Karpas-422 (cell line): ENCODE measurements around the gene TWIST2. TPM values are rescaled to one million over a fixed set of nuclear protein-coding genes. Genes with fewer than 3 reads are reported as not detected.

Experiments
- DNase-seq: peaks from one replicate; pipeline ENCODE4 v3.0.0-alpha.2; 2015
- H2AFZ ChIP-seq: fragments of 200-600 bp; sonication (generic); 2 replicates; pipeline ENCODE4 v1.6.1; 2014; ENCODE audit warnings: antibody characterized with exemption, low read length, mixed read lengths
- H3K27ac ChIP-seq: fragments of 200-600 bp; sonication (generic); 2 replicates; pipeline ENCODE4 v1.5.1; 2014; ENCODE audit warnings: mild to moderate bottlenecking, low read length, moderate library complexity
- H3K27me3 ChIP-seq: fragments of 200-600 bp; sonication (generic); 2 replicates; pipeline ENCODE4 v1.6.1; 2014; ENCODE audit warnings: low read length, mixed read lengths
- H3K36me3 ChIP-seq: fragments of 200-600 bp; sonication (generic); 2 replicates; pipeline ENCODE4 v1.6.1; 2014; ENCODE audit warnings: low read length, mixed read lengths; ENCODE audit not compliant: insufficient read depth
- H3K4me1 ChIP-seq: fragments of 200-600 bp; sonication (generic); 2 replicates; pipeline ENCODE4 v1.6.1; 2014; ENCODE audit warnings: mild to moderate bottlenecking, low read length, mixed read lengths
- H3K4me2 ChIP-seq: fragments of 200-600 bp; sonication (generic); 2 replicates; pipeline ENCODE4 v1.6.1; 2014; ENCODE audit warnings: low read length, low read depth, mild to moderate bottlenecking; ENCODE audit not compliant: poor library complexity, severe bottlenecking
- H3K4me3 ChIP-seq: fragments of 200-600 bp; sonication (generic); 2 replicates; pipeline ENCODE4 v1.5.1; 2014; ENCODE audit warnings: mild to moderate bottlenecking, antibody characterized with exemption, low read length, mixed read lengths
- H3K79me2 ChIP-seq: fragments of 200-600 bp; sonication (generic); 2 replicates; pipeline ENCODE4 v1.6.1; 2014; ENCODE audit warnings: mild to moderate bottlenecking, low read length, mixed read lengths
- H3K9ac ChIP-seq: fragments of 200-600 bp; sonication (generic); 2 replicates; pipeline ENCODE4 v1.6.0; 2014; ENCODE audit warnings: low read length
- H3K9me2 ChIP-seq: fragments of 200-600 bp; sonication (generic), shearing (Covaris generic); replicated peaks from 2 replicates; pipeline ENCODE4 v1.6.0; 2014; ENCODE audit warnings: mild to moderate bottlenecking, low read length, moderate library complexity; ENCODE audit not compliant: insufficient read depth
- H3K9me3 ChIP-seq: fragments of 300-700, 200-600 bp; sonication (generic); 2 replicates; pipeline ENCODE4 v1.6.1; 2014; ENCODE audit warnings: low read length, mixed read lengths
- H4K20me1 ChIP-seq: fragments of 200-600 bp; sonication (generic); 2 replicates; pipeline ENCODE4 v1.6.1; 2014; ENCODE audit warnings: mild to moderate bottlenecking, antibody characterized with exemption, low read length, low read depth; ENCODE audit not compliant: insufficient read depth
- total RNA-seq: library from RNA; depleted of rRNA; stranded (reverse); fragments of >200 nt; shearing (Covaris generic); gene quantifications from 2 replicates; pipeline ENCODE4 v1.2.3, GENCODE V29; 2014; ENCODE audit warnings: low replicate concordance

The TWIST2 gene
- total RNA-seq, 1 experiment from 2014 or later, result 0.67 TPM

- Histone ChIP-seq H2AFZ (no peak overlapping the region), H3K4me1 (no peaks in the 10 kb centered on the region), H3K9ac (no peak overlapping the region), H3K36me3 (no peaks in the 10 kb centered on the region), H4K20me1 (no peaks in the 10 kb centered on the region), H3K9me2 (no peaks in the 10 kb centered on the region), H3K4me3 (no peak overlapping the region), H3K27ac (no peak overlapping the region), H3K4me2 (no peak overlapping the region), H3K27me3 (no peaks in the 10 kb centered on the region), H3K9me3 (peaks cover 3% of the 10 kb centered on the region; the same call in 1 of the 2 replicates), H3K79me2 (no peaks in the 10 kb centered on the region)
- DNase-seq, result no peak
These were observed 65.3 kb downstream of the TWIST2 start for GRCh38 chr2:238912916-238913875.

GRCh38 chr2:238913931-238914647 is 66.2 kb downstream of the TWIST2 start:
- no peak for DNase-seq
- H3K27ac ChIP-seq, result no peak overlapping the region
- no peaks in the 10 kb centered on the region for H3K9me3 ChIP-seq
- H3K36me3 ChIP-seq, result no peaks in the 10 kb centered on the region
- H2AFZ ChIP-seq, result no peak overlapping the region
- H4K20me1 ChIP-seq, result no peaks in the 10 kb centered on the region
- no peaks in the 10 kb centered on the region for H3K79me2 ChIP-seq
- H3K27me3 ChIP-seq, result no peaks in the 10 kb centered on the region
- no peaks in the 10 kb centered on the region for H3K4me1 ChIP-seq
- no peak overlapping the region for H3K9ac ChIP-seq
- no peaks in the 10 kb centered on the region for H3K9me2 ChIP-seq
- H3K4me3 ChIP-seq, result no peak overlapping the region
- H3K4me2 ChIP-seq, result no peak overlapping the region

- Histone ChIP-seq H3K27me3 (no peaks in the 10 kb centered on the region), H3K9me3 (no peaks in the 10 kb centered on the region), H3K4me2 (no peak overlapping the region), H3K4me3 (no peak overlapping the region), H4K20me1 (no peaks in the 10 kb centered on the region), H3K9me2 (no peaks in the 10 kb centered on the region), H3K9ac (no peak overlapping the region), H3K4me1 (no peaks in the 10 kb centered on the region), H3K36me3 (no peaks in the 10 kb centered on the region), H3K79me2 (no peaks in the 10 kb centered on the region), H2AFZ (no peak overlapping the region), H3K27ac (no peak overlapping the region)
- DNase-seq, result no peak
These were observed 66.7 kb downstream of the TWIST2 start for GRCh38 chr2:238914648-238915015.

- Histone ChIP-seq H3K36me3 (no peaks in the 10 kb centered on the region), H4K20me1 (no peaks in the 10 kb centered on the region), H3K9ac (no peak overlapping the region), H3K4me2 (no peak overlapping the region), H2AFZ (no peak overlapping the region), H3K4me1 (no peaks in the 10 kb centered on the region), H3K9me3 (no peaks in the 10 kb centered on the region), H3K79me2 (no peaks in the 10 kb centered on the region), H3K27ac (no peak overlapping the region), H3K9me2 (no peaks in the 10 kb centered on the region), H3K27me3 (no peaks in the 10 kb centered on the region), H3K4me3 (no peak overlapping the region)
- DNase-seq, result no peak
These were observed 67.3 kb downstream of the TWIST2 start for GRCh38 chr2:238915196-238915595.

- Histone ChIP-seq H3K27ac (no peak overlapping the region), H4K20me1 (no peaks in the 10 kb centered on the region), H3K79me2 (no peaks in the 10 kb centered on the region), H3K9ac (no peak overlapping the region), H3K9me3 (no peaks in the 10 kb centered on the region), H3K9me2 (no peaks in the 10 kb centered on the region), H3K27me3 (no peaks in the 10 kb centered on the region), H3K36me3 (no peaks in the 10 kb centered on the region), H3K4me1 (no peaks in the 10 kb centered on the region), H3K4me2 (no peak overlapping the region), H3K4me3 (no peak overlapping the region), H2AFZ (no peak overlapping the region)
- no peak for DNase-seq
These were observed 67.7 kb downstream of the TWIST2 start for GRCh38 chr2:238915596-238915995.

- Histone ChIP-seq H4K20me1 (no peaks in the 10 kb centered on the region), H2AFZ (no peak overlapping the region), H3K9me2 (no peaks in the 10 kb centered on the region), H3K27ac (no peak overlapping the region), H3K9ac (no peak overlapping the region), H3K4me1 (no peaks in the 10 kb centered on the region), H3K4me3 (no peak overlapping the region), H3K9me3 (no peaks in the 10 kb centered on the region), H3K4me2 (no peak overlapping the region), H3K79me2 (no peaks in the 10 kb centered on the region), H3K36me3 (no peaks in the 10 kb centered on the region), H3K27me3 (no peaks in the 10 kb centered on the region)
- DNase-seq, result no peak
These were observed 68.4 kb downstream of the TWIST2 start for GRCh38 chr2:238916176-238916874.

- Histone ChIP-seq H4K20me1 (no peaks in the 10 kb centered on the region), H3K4me3 (no peak overlapping the region), H3K27ac (no peak overlapping the region), H3K36me3 (no peaks in the 10 kb centered on the region), H3K9ac (no peak overlapping the region), H3K9me2 (no peaks in the 10 kb centered on the region), H3K4me2 (no peak overlapping the region), H2AFZ (no peak overlapping the region), H3K27me3 (no peaks in the 10 kb centered on the region), H3K4me1 (no peaks in the 10 kb centered on the region), H3K79me2 (no peaks in the 10 kb centered on the region), H3K9me3 (no peaks in the 10 kb centered on the region)
- no peak for DNase-seq
These were observed 69.1 kb downstream of the TWIST2 start for GRCh38 chr2:238916875-238917590.
